HFF-Myc (cell line): ENCODE data around the gene GMDS.

Experiments used
- DNase-seq: peaks from one replicate; pipeline ENCODE4 v3.0.0-alpha.2; 2011; ENCODE audit warnings: low read depth; ENCODE audit errors: extremely low read depth
- H3K4me3 ChIP-seq: replicated peaks from 2 replicates; pipeline ENCODE4 v1.5.1; 2011; ENCODE audit warnings: low read depth, mild to moderate bottlenecking, control low read depth, low read length
- CTCF ChIP-seq: IDR thresholded peaks from 2 replicates; pipeline ENCODE4 v1.5.1; 2012; ENCODE audit warnings: mild to moderate bottlenecking, low read depth, low read length, control low read depth; ENCODE audit errors: missing control alignments

GMDS gene

GRCh38 chr6:2108700-2109306 is 136.6 kb downstream of the GMDS start:
- no peak overlapping the region for H3K4me3 ChIP-seq
- DNase-seq = no peak
- no peak for TF ChIP-seq CTCF

GRCh38 chr6:2104524-2104880 is 140.9 kb downstream of the GMDS start:
- DNase-seq = no peak
- no peak for TF ChIP-seq CTCF
- H3K4me3 ChIP-seq = no peak overlapping the region

- DNase-seq = no peak
- peak; percentile 30 for TF ChIP-seq CTCF
- no peak overlapping the region for H3K4me3 ChIP-seq
Measured at GRCh38 chr6:2103765-2104523, 141.5 kb downstream of the GMDS start.

GRCh38 chr6:2102966-2103365 is 142.4 kb downstream of the GMDS start:
- H3K4me3 ChIP-seq = no peak overlapping the region
- no peak for DNase-seq
- TF ChIP-seq CTCF = no peak

GRCh38 chr6:2102316-2102883 is 143.0 kb downstream of the GMDS start:
- TF ChIP-seq CTCF = no peak
- H3K4me3 ChIP-seq = no peak overlapping the region
- DNase-seq = no peak

DNA sequence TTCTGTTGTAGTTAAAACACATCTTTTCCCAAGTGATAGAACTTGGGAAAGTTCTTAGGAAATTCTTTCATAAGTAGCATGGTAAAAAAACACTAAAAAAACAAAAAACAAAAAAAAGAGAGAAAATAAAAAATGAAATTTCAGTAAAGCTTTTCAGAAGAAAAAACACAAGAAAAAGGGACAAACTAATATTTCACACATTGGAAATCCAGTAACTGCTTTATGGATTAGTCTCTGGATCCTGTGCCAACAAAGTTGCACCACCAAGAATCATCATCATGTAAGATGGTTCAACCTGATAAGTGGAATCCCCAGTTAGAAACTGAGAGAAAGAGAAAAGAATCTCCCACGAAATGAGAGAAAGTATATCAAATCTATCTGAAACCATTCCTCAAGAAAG is 144.2 kb downstream of the GMDS start:
- no peak overlapping the region for H3K4me3 ChIP-seq
- TF ChIP-seq CTCF = no peak
- DNase-seq = no peak
